SH-SY5Y (cell line): ENCODE results near the gene HOXA13.

Source experiments
- GATA2 ChIP-seq: IDR thresholded peaks from 2 replicates; pipeline ENCODE4 v1.6.1; 2011; ENCODE audit warnings: mild to moderate bottlenecking, low read depth, low read length
- GATA3 ChIP-seq: IDR thresholded peaks from 2 replicates; pipeline ENCODE4 v1.6.1; 2011; ENCODE audit warnings: low read depth, mild to moderate bottlenecking, low read length, moderate library complexity

Gene HOXA13

GRCh38 chr7:27162561-27163287 lies 37.2 kb downstream of the HOXA13 start:
- TF ChIP-seq GATA2 (no peak), GATA3 (no peak)

GRCh38 chr7:27161721-27162560 lies 38.0 kb downstream of the HOXA13 start:
- TF ChIP-seq GATA3 (no peak), GATA2 (no peak)

GRCh38 chr7:27161214-27161720 lies 38.6 kb downstream of the HOXA13 start:
- no peak for TF ChIP-seq GATA2
- no peak for TF ChIP-seq GATA3

- TF ChIP-seq GATA3 (no peak), GATA2 (no peak)
These were observed 39.2 kb downstream of the HOXA13 start for GRCh38 chr7:27160546-27161213.

GRCh38 chr7:27160145-27160545 lies 39.7 kb downstream of the HOXA13 start:
- TF ChIP-seq GATA2 (no peak), GATA3 (no peak)

- TF ChIP-seq GATA3 = no peak
- TF ChIP-seq GATA2 = no peak
These were observed 40.4 kb downstream of the HOXA13 start for GRCh38 chr7:27159266-27160144.

- TF ChIP-seq GATA2 (no peak), GATA3 (no peak)
These were observed 41.2 kb downstream of the HOXA13 start for GRCh38 chr7:27158436-27159265.

GRCh38 chr7:27157702-27158431 lies 42.0 kb downstream of the HOXA13 start:
- TF ChIP-seq GATA3 (no peak), GATA2 (no peak)

GRCh38 chr7:27156916-27157701 lies 42.8 kb downstream of the HOXA13 start:
- no peak for TF ChIP-seq GATA2
- TF ChIP-seq GATA3 = no peak

- TF ChIP-seq GATA3 (no peak), GATA2 (no peak)
These were observed 43.4 kb downstream of the HOXA13 start, which contains the start of gene HOXA7 for GRCh38 chr7:27156508-27156898. TSS of gene HOXA7 (minus strand) at chr7:27156675. CDS start at chr7:27156545, 130 bp downstream.

- no peak for TF ChIP-seq GATA2
- no peak for TF ChIP-seq GATA3
These were observed 43.9 kb downstream of the HOXA13 start for GRCh38 chr7:27155816-27156507.
